GM19193 (cell line): ENCODE data around the gene PAXIP1.

Experiments
- POLR2A ChIP-seq: IDR thresholded peaks from 4 replicates; pipeline ENCODE4 v1.6.1; 2011; ENCODE audit not compliant: insufficient read depth, insufficient read length; ENCODE audit errors: extremely low read depth

The PAXIP1 gene

GRCh38 chr7:155003092-155003375 lies at the start of gene PAXIP1:
TSS of gene PAXIP1 (minus strand) at chr7:155003124. CDS start at chr7:155002929, 195 bp downstream.
- TF ChIP-seq POLR2A: no peak

DNA sequence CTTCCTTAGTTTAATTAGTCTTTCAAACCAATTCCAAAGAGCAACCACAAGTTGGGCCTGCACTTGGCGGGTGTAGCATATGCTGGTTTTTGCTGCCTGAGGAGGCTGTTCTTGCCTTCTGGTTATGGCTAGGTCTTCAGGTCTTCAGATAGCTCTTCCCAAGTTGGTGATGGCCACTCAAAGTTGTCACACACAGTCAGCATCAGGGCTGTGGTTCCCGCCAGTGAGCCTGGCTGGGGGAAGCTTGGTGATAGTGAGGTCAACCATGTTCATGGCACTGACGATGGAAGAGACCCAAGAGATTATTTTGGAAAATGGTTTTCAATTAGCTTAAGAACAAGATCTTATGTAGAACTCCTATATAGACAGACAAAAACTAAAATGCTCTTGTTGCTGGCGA lies 48.4 kb upstream of the PAXIP1 start:
- no peak for TF ChIP-seq POLR2A

GRCh38 chr7:155048006-155048405 lies 45.1 kb upstream of the PAXIP1 start:
- no peak for TF ChIP-seq POLR2A

GRCh38 chr7:155043756-155044155 lies 40.8 kb upstream of the PAXIP1 start:
- no peak for TF ChIP-seq POLR2A

DNA sequence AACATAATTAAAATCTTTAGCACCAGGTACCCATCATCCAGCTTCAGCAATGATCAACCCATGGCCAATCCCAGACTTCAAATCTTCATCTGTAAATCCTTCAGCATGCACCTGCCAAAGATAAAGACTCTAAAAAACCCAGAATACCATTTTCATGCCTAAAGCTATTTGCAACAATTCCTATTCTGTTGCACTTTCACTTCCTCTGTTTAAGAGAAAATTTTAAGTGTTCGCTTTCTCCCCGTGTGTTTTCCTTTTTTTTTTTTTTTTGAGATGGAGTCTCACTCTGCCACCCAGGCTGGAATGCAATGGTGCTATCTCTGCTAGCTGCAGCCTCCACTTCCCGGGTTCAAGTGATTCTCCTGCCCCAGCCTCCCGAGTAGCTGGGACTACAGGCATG lies 35.4 kb upstream of the PAXIP1 start:
- no peak for TF ChIP-seq POLR2A

DNA sequence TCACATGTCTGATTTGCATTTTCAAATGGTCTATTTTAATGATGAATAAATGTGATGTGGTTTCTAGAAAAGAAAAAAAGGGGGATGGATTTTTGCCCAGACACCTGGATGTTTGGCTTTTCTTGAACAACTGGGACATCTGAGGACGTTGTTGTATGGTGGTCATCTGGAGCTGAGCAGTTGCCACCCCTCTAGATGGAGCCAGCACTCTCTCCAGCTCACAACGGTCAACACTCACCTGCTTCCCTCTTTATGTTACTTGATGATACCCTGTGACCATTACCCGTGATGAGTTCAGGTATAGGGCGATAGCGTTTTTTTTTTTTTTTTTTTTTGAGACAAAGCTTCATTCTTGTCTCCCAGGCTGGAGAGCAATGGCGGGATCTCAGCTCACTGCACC lies 30.1 kb upstream of the PAXIP1 start:
- no peak for TF ChIP-seq POLR2A

DNA sequence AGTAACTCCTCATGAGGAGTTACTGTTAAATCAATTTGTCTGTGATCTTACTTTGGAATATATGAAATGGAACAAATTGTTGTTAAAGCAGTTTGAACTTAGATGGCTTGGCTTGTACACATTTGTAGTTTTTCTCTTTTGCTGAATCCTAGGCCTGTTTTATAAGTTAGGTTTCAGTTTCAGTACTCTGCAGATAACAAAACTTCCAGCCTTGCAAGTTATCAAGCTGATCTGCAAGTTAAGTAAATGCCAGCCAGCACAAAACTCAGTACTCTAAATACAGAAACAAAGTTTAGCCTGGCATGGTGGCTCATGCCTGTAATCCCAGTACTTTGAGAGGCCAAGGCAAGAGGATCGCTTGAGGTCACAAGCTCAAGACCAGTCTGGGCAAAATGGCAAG lies 25.0 kb upstream of the PAXIP1 start:
- TF ChIP-seq POLR2A: no peak

- TF ChIP-seq POLR2A: no peak
These were observed 18.8 kb upstream of the PAXIP1 start for GRCh38 chr7:155021699-155022145.

- no peak for TF ChIP-seq POLR2A
These were observed 18.1 kb upstream of the PAXIP1 start for GRCh38 chr7:155020996-155021395.

GRCh38 chr7:155017834-155018233 lies 14.9 kb upstream of the PAXIP1 start:
- no peak for TF ChIP-seq POLR2A

DNA sequence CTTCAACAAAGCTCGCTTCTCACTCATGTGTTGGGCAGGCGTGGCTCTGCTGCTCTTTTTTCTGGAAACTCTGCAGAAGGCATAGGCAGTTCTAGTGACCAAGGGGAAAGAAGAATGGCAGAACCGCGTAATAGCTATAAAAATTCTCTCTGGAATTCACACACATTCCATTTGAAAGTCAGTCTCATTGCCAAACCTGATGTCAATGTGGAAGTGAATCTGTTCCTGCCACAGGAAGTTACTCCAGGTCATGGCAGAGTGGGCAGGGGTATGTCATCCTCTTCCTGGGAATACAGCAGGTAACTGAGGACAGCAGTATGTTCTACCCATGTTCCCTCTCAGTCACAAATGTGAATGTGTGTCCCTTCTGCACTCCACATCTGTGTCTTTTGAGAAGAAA lies 8.2 kb upstream of the PAXIP1 start:
- no peak for TF ChIP-seq POLR2A

DNA sequence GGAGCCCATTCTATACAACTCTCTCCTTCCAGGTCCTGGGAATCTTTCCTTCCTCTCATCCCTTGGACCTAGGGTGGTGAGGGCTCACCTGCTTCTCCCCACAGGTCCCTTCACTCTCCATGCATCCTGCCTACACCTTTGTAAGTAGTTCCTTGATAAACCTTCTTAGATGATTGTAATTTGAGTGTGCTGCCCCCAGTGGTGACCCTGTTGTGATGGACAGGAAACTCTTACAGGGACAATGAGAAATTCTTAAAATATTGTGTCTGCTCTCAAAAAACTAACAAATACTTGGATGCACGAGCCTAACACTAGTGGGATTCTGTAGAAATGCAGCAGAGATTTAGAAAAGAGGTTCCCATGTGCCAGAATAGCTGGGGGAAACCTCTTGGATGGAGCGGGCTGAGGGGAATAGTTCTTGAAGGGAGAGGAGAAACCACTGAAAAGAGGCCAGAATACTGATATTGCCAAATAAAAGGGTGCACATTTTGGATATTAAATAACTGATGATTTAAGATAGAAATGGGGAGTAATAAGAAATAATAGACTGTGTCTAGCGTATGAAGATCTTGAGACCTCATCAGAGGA lies 6.7 kb upstream of the PAXIP1 start:
- no peak for TF ChIP-seq POLR2A

DNA sequence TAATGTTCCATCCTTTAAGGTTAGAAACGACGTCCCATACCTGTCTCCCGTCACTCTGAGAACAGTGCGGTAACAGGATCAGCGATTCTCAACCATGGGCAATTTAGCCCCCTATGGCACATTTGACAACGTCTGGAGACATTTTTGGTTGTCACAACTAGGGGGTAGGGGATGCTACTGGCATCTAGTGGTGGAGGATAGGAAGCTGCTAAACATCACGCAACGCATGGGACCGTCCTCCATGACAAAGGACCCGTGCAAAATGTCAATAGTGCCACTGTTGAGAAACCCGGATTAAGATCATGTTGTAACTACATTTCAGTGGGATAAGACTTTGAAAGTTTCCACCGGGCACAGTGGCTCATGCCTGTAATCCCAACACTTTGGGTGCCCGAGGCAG lies 5.0 kb upstream of the PAXIP1 start:
- TF ChIP-seq POLR2A: no peak

DNA sequence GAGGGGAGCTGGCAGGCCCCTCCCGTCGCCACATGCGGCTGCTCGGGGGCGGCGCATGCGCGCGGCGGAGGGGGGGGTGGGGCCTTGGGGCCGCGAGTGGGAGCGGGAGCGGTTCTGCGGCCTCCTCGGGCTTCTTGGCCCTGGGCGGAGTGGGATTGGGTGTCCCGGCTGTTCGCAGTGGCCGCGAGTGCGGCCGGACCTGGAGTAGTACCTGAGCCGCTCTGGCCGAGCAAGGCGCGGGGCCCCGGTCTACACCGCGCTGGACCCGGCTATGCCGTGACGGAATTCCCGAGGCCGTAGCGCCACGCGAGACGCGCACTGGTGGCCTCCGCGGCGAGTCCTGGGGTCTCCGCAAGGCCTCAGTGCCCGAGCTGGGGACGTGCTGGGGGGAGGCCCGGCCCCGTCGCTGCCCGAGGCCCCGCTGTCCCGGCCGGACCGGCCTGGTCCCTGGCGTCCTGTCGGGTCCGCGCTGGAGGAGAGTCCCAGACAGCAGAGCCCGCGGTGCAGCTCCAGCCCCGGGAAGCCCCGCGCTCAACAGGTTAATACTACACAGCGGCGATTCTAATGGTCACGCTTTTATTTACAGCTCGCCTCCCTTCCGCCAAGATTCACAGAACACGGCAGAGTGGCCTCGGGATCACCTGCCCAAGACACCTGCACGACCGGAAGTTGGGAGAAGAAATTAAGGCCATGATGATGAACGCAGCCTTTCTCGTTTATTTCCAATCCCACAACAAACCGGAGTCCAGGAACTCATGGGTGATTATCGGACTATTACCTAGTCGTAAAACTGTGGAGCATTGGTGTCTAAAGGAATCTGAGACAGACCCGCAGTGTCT lies 671 bp upstream of the PAXIP1 start:
- peak; percentile 80 for TF ChIP-seq POLR2A

DNA sequence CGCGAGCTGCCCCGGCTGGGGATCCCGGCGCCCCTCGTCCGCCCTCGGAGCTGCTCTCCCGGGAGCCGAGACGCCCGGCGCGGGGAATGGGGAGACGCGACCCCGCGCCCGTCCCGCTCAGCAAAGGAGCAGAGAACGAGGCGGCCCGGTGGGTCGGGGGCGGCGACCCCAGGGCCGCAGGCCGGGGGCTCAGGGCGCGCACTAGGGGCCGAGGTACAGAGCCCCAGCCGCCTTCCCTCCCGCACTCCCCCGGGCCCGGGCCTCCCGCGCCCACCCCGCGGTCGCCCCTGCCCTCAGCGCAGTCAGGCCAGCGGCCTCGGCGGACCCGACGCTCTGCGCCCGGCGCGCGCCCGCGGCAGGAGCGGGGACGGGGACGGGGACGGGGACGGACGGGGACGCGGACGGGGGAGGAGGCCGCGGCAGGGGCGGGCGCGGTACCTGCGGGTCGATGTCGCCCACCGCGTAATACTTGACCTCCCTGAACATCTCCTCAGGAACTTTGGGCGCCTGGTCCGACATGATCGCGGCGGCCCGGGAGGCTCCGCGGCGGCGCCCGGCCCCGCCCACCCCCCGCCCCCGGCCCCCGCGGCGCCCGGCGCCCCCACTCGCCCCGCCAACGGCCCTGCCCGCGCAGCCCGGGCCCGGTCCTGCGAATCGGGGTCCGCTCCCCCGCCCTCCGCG lies 373 bp downstream of the PAXIP1 start:
- peak; percentile 20 for TF ChIP-seq POLR2A

DNA sequence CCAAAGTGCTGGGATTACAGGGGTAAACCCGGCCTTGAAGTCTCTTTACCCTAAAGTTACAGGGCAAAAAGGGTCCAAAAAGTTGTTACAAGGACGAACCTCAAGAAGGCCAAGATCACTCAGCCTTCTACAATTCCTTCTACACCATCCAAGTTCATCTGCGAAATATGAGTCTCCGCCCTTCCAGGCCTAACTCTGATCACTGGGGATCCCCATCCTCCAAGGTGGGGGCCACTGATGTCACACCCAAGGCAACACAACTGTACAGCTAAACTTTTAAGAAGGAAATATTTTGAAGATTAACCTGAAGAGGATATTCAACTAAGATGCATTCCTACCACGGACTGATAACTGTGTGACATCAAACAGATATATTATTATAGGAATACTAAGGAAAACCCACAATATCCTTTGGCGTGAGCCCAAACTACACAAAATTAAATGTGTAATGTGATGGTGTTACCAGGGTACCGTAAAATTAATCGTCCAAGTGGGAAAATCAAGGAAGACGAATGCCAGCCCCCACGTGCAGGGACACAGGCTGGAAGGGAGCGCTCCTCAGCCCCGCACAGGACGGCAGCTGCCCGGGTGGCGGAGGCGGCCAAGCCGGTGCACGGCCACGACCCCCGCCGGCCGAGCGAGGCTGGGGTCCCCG lies 1.0 kb downstream of the PAXIP1 start:
- no peak for TF ChIP-seq POLR2A

DNA sequence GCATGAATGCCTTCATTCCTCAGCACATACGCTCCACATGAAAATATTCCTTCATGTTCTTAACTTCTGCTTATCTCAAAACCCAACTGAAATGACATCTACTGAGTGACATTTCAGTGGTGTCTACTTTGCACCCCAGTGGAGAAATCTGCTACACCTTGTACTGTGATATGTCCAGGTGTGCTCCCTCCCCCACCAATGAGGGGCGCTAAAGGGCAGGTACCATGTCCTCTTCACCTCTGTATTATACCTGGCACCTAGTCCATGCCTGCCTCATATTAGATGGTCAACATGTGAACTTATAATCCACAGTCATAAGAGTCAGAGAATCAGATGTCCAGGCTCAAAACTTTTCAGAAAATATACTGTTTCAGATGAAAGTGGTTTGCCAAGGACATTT lies 2.1 kb downstream of the PAXIP1 start:
- TF ChIP-seq POLR2A: no peak

DNA sequence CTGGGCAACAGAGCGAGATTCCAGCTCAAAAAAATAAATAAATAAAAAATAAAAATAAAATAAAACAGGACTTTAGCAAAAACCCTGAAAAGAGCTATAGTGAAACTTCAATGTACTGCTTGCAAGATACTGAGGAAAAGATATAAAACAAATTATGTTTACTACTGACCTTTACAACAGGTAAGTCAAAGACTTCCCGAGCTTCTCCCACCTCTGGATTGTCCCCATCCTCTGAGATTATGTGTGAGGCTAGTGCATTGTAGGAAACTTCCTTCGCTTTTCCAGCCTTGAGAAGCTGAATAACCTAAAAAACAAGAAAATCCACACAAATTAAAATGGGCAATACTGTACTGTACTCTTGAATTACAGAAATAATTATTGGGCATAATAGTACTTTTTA lies 4.4 kb downstream of the PAXIP1 start:
- TF ChIP-seq POLR2A: no peak
